ENCODE data around the gene RAX2.

GRCh38 chr19:3818918-3819317 lies 46.9 kb upstream of the RAX2 start:
- TF ChIP-seq, protein P1, sequence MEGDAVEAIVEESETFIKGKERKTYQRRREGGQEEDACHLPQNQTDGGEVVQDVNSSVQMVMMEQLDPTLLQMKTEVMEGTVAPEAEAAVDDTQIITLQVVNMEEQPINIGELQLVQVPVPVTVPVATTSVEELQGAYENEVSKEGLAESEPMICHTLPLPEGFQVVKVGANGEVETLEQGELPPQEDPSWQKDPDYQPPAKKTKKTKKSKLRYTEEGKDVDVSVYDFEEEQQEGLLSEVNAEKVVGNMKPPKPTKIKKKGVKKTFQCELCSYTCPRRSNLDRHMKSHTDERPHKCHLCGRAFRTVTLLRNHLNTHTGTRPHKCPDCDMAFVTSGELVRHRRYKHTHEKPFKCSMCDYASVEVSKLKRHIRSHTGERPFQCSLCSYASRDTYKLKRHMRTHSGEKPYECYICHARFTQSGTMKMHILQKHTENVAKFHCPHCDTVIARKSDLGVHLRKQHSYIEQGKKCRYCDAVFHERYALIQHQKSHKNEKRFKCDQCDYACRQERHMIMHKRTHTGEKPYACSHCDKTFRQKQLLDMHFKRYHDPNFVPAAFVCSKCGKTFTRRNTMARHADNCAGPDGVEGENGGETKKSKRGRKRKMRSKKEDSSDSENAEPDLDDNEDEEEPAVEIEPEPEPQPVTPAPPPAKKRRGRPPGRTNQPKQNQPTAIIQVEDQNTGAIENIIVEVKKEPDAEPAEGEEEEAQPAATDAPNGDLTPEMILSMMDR (IDR thresholded peaks at IDR 0.05; ENCODE audit: borderline replicate concordance, extremely low read depth, low read length, poor library complexity, severe bottlenecking): no peak
- no peak for TF ChIP-seq EZH2 (IDR thresholded peaks at IDR 0.05; ENCODE audit: borderline replicate concordance, low read depth, low read length, severe bottlenecking)

Measured in DND-41 (cell line).